Fibroblast of lung (primary cell): ENCODE data around the gene FAT2.

Source experiments
- CTCF ChIP-seq, 2 donors: IDR thresholded peaks in 1 of 2; conservative IDR thresholded peaks in 1 of 2; 1 replicate in 1 of 2; 2 replicates in 1 of 2; pipeline ENCODE4 v1.5.1; 2011 to 2012; ENCODE audit warnings: low read length in 2 of 2, control low read depth in 1 of 2, inconsistent platforms in 1 of 2, low read depth in 1 of 2, mild to moderate bottlenecking in 1 of 2
- EZH2 ChIP-seq: IDR thresholded peaks from 2 replicates; pipeline ENCODE4 v1.5.1; 2012; ENCODE audit warnings: low read length, control low read depth, mild to moderate bottlenecking; ENCODE audit errors: missing control alignments

GRCh38 chr5:151612689-151613427 lies 21.7 kb upstream of the FAT2 start:
- no peak for TF ChIP-seq EZH2
- TF ChIP-seq CTCF (conservative IDR thresholded peaks at IDR 0.05 in 1 of 2, IDR thresholded peaks at IDR 0.05 in 1 of 2; ENCODE audit: low read depth in 1 of 2, low read length in 2 of 2), result no peak
